Trophoblast cell (in vitro differentiated cells and primary cell): ENCODE results near the gene MDFI.

ENCODE experiments used
- DNase-seq, 2 donors: peaks; one replicate each; pipeline ENCODE4 v3.0.0-alpha.2; 2016
- H2AFZ ChIP-seq: 2 replicates; pipeline ENCODE4 v1.6.1; 2013; ENCODE audit warnings: low read length, moderate library complexity, mild to moderate bottlenecking; ENCODE audit not compliant: insufficient read depth, poor library complexity
- H2AK5ac ChIP-seq: 2 replicates; pipeline ENCODE4 v1.6.1; 2013; ENCODE audit warnings: mild to moderate bottlenecking, low read length
- H2BK120ac ChIP-seq: 2 replicates; pipeline ENCODE4 v1.6.1; 2013; ENCODE audit warnings: low read length, mild to moderate bottlenecking, moderate library complexity; ENCODE audit not compliant: insufficient read depth, poor library complexity
- H2BK12ac ChIP-seq: 2 replicates; pipeline ENCODE4 v1.6.1; 2013; ENCODE audit warnings: mild to moderate bottlenecking, low read length, moderate library complexity
- H2BK5ac ChIP-seq: 2 replicates; pipeline ENCODE4 v1.6.1; 2013; ENCODE audit warnings: low read length, low read depth, moderate library complexity, mild to moderate bottlenecking; ENCODE audit not compliant: poor library complexity
- H3K14ac ChIP-seq: 2 replicates; pipeline ENCODE4 v1.6.1; 2013; ENCODE audit warnings: mild to moderate bottlenecking, low read length
- H3K18ac ChIP-seq: 2 replicates; pipeline ENCODE4 v1.6.1; 2013; ENCODE audit warnings: mild to moderate bottlenecking, low read length
- H3K23ac ChIP-seq: 2 replicates; pipeline ENCODE4 v1.6.1; 2013; ENCODE audit warnings: low read length
- H3K27ac ChIP-seq: 2 replicates; pipeline ENCODE4 v1.5.1; 2013; ENCODE audit warnings: low read depth, mild to moderate bottlenecking, inconsistent platforms, low read length, moderate library complexity
- H3K27me3 ChIP-seq: 2 replicates; pipeline ENCODE4 v1.6.1; 2013; ENCODE audit warnings: inconsistent platforms, mild to moderate bottlenecking, low read length, moderate library complexity; ENCODE audit not compliant: insufficient read depth
- H3K36me3 ChIP-seq, 2 experiments: 1 replicate in 1 of 2; 2 replicates in 1 of 2; pipeline ENCODE4 v1.6.1; 2013; ENCODE audit warnings: low read length in 2 of 2, mild to moderate bottlenecking in 2 of 2, moderate library complexity in 1 of 2; ENCODE audit not compliant: insufficient read depth in 2 of 2, control insufficient read depth in 1 of 2
- H3K4ac ChIP-seq: 2 replicates; pipeline ENCODE4 v1.6.1; 2013; ENCODE audit warnings: low read depth, mild to moderate bottlenecking, low read length, moderate library complexity
- H3K4me1 ChIP-seq, 2 experiments: 1 replicate in 1 of 2; 2 replicates in 1 of 2; pipeline ENCODE4 v1.6.1; 2013; ENCODE audit warnings: low read length in 2 of 2, mild to moderate bottlenecking in 2 of 2, moderate library complexity in 1 of 2; ENCODE audit not compliant: insufficient read depth in 2 of 2, control insufficient read depth in 1 of 2
- H3K4me2 ChIP-seq: 2 replicates; pipeline ENCODE4 v1.6.1; 2013; ENCODE audit warnings: inconsistent platforms, mild to moderate bottlenecking, low read length, moderate library complexity
- H3K4me3 ChIP-seq: 2 replicates; pipeline ENCODE4 v1.5.1; 2013; ENCODE audit warnings: mild to moderate bottlenecking, low read depth, low read length, inconsistent platforms
- H3K79me1 ChIP-seq: one replicate; pipeline ENCODE4 v1.6.1; 2013; ENCODE audit warnings: low read length
- H3K79me2 ChIP-seq: 2 replicates; pipeline ENCODE4 v1.6.1; 2013; ENCODE audit warnings: low read length, mild to moderate bottlenecking; ENCODE audit not compliant: control insufficient read depth, insufficient read depth, poor library complexity
- H3K9ac ChIP-seq: 2 replicates; pipeline ENCODE4 v1.6.1; 2013; ENCODE audit warnings: mild to moderate bottlenecking, low read length
- H3K9me3 ChIP-seq: 2 replicates; pipeline ENCODE4 v1.6.1; 2013; ENCODE audit warnings: low read depth, mild to moderate bottlenecking, control low read depth, inconsistent platforms, low read length; ENCODE audit not compliant: insufficient read depth
- H4K12ac ChIP-seq: 2 replicates; pipeline ENCODE4 v1.6.1; 2013; ENCODE audit warnings: low read depth, mild to moderate bottlenecking, low read length, moderate library complexity
- H4K8ac ChIP-seq: 2 replicates; pipeline ENCODE4 v1.6.1; 2013; ENCODE audit warnings: low read depth, mild to moderate bottlenecking, low read length, moderate library complexity
- H4K91ac ChIP-seq: one replicate; pipeline ENCODE4 v1.6.1; 2013; ENCODE audit warnings: low read depth, mild to moderate bottlenecking, low read length, moderate library complexity
- WGBS: extraction: QIAGEN DNeasy Blood & Tissue Kit; methylation state at CpG from one replicate; pipeline ENCODE4 v1.1.7; 2013; ENCODE audit warnings: missing lambda C conversion rate; ENCODE audit not compliant: insufficient read length, insufficient coverage; ENCODE audit errors: extremely low coverage; 5-methylcytosine and 5-hydroxymethylcytosine counted together

MDFI gene

GRCh38 chr6:41651246-41651961, 13.1 kb downstream of the MDFI start:
- Histone ChIP-seq H3K14ac (no peak overlapping the region), H3K4ac (no peak overlapping the region), H3K9ac (no peak overlapping the region), H3K79me2 (no peaks in the 10 kb centered on the region), H2AK5ac (no peak overlapping the region), H3K4me2 (no peak overlapping the region), H3K9me3 (no peaks in the 10 kb centered on the region), H2BK12ac (no peak overlapping the region), H2BK5ac (no peak overlapping the region), H3K27me3 (no peaks in the 10 kb centered on the region), H3K4me1 (peaks cover 35 to 39% of the 10 kb centered on the region in 2 experiments), H3K18ac (no peak overlapping the region), H4K91ac (no peak overlapping the region), H3K4me3 (no peak overlapping the region), H3K27ac (peak overlapping the region; percentile 1), H4K12ac (no peak overlapping the region), H3K36me3 (peaks cover 72 to 79% of the 10 kb centered on the region in 2 experiments), H2AFZ (no peak overlapping the region), H2BK120ac (no peak overlapping the region), H3K23ac (no peak overlapping the region), H4K8ac (no peak overlapping the region), H3K79me1 (peaks cover 12% of the 10 kb centered on the region)
- DNase-seq: no peak
- WGBS: no CpG with 5 or more reads among the region's 11 CpGs

GRCh38 chr6:41651962-41652657, 13.8 kb downstream of the MDFI start:
- no peak overlapping the region for H3K9ac ChIP-seq
- H4K91ac ChIP-seq: no peak overlapping the region
- no peak overlapping the region for H3K4ac ChIP-seq
- no peak overlapping the region for H2BK5ac ChIP-seq
- peak overlapping the region; percentile 1 for H3K27ac ChIP-seq
- H3K27me3 ChIP-seq: no peaks in the 10 kb centered on the region
- H3K9me3 ChIP-seq: no peaks in the 10 kb centered on the region
- H3K79me2 ChIP-seq: no peaks in the 10 kb centered on the region
- no CpG with 5 or more reads among the region's 14 CpGs for WGBS
- no peak overlapping the region for H3K4me2 ChIP-seq
- no peak overlapping the region for H3K18ac ChIP-seq
- no peak overlapping the region for H2AK5ac ChIP-seq
- H3K79me1 ChIP-seq: peaks cover 12% of the 10 kb centered on the region
- no peak overlapping the region for H3K14ac ChIP-seq
- H3K4me3 ChIP-seq: no peak overlapping the region
- H4K12ac ChIP-seq: no peak overlapping the region
- H4K8ac ChIP-seq: no peak overlapping the region
- DNase-seq: no peak
- H2BK12ac ChIP-seq: no peak overlapping the region
- peaks cover 65 to 72% of the 10 kb centered on the region in 2 experiments for H3K36me3 ChIP-seq
- H2BK120ac ChIP-seq: no peak overlapping the region
- no peak overlapping the region for H3K23ac ChIP-seq
- H3K4me1 ChIP-seq: peaks cover 40 to 42% of the 10 kb centered on the region in 2 experiments
- no peak overlapping the region for H2AFZ ChIP-seq

GRCh38 chr6:41652866-41653652, 14.8 kb downstream of the MDFI start:
- Histone ChIP-seq H2BK12ac (no peak overlapping the region), H4K12ac (no peak overlapping the region), H3K27ac (peak overlapping the region; percentile 63), H2AK5ac (no peak overlapping the region), H3K14ac (no peak overlapping the region), H3K27me3 (no peaks in the 10 kb centered on the region), H3K79me1 (peaks cover 11% of the 10 kb centered on the region), H2AFZ (no peak overlapping the region), H2BK120ac (no peak overlapping the region), H3K4ac (no peak overlapping the region), H3K18ac (peak overlapping the region; percentile 7), H3K9me3 (no peaks in the 10 kb centered on the region), H2BK5ac (peak overlapping the region; percentile 2), H3K4me2 (peak overlapping the region; percentile 3), H3K36me3 (peaks cover 56 to 63% of the 10 kb centered on the region in 2 experiments), H3K4me1 (peaks cover 46 to 49% of the 10 kb centered on the region in 2 experiments), H4K91ac (no peak overlapping the region), H3K79me2 (no peaks in the 10 kb centered on the region), H3K23ac (no peak overlapping the region), H3K4me3 (no peak overlapping the region), H3K9ac (no peak overlapping the region), H4K8ac (peak overlapping the region; percentile 30)
- peak; percentile 84 to 88 for DNase-seq
- whole genome bisulfite sequencing: no CpG with 5 or more reads among the region's 32 CpGs

- H4K91ac ChIP-seq: no peak overlapping the region
- H2BK12ac ChIP-seq: no peak overlapping the region
- H4K12ac ChIP-seq: no peak overlapping the region
- H3K23ac ChIP-seq: no peak overlapping the region
- H2AFZ ChIP-seq: no peak overlapping the region
- no peak overlapping the region for H3K4me3 ChIP-seq
- H3K36me3 ChIP-seq: peaks cover 49 to 56% of the 10 kb centered on the region in 2 experiments
- WGBS: no CpG with 5 or more reads among the region's 5 CpGs
- H3K4ac ChIP-seq: no peak overlapping the region
- H3K4me1 ChIP-seq: peaks cover 46 to 49% of the 10 kb centered on the region in 2 experiments
- no peaks in the 10 kb centered on the region for H3K27me3 ChIP-seq
- peak overlapping the region; percentile 2 for H2BK5ac ChIP-seq
- no peak overlapping the region for H2BK120ac ChIP-seq
- DNase-seq: no peak
- no peak overlapping the region for H3K4me2 ChIP-seq
- no peak overlapping the region for H3K9ac ChIP-seq
- H4K8ac ChIP-seq: peak overlapping the region; percentile 30
- H3K79me2 ChIP-seq: no peaks in the 10 kb centered on the region
- H3K14ac ChIP-seq: no peak overlapping the region
- no peaks in the 10 kb centered on the region for H3K9me3 ChIP-seq
- peaks cover 11% of the 10 kb centered on the region for H3K79me1 ChIP-seq
- peak overlapping the region; percentile 63 for H3K27ac ChIP-seq
- no peak overlapping the region for H2AK5ac ChIP-seq
- H3K18ac ChIP-seq: peak overlapping the region; percentile 7
Observed at GRCh38 chr6:41653691-41654090, 15.4 kb downstream of the MDFI start.
